Peyer's patch (tissue), 4 donors: ENCODE data around the gene DIP2B. TPM values are rescaled to one million over a fixed set of nuclear protein-coding genes. Genes with fewer than 3 reads are reported as not detected.

Experiments
- DNase-seq, 3 donors: peaks; one replicate each; pipeline ENCODE4 v3.0.0-alpha.2; 2017 to 2019
- H3K27ac ChIP-seq, 4 donors: fragments of 200-600 bp; sonication (generic); one replicate each; pipeline ENCODE4 v1.5.1; 2016 to 2019
- H3K27me3 ChIP-seq, 2 donors: fragments of 200-600 bp; sonication (generic); one replicate each; pipeline ENCODE4 v1.5.1; 2019
- H3K36me3 ChIP-seq, 3 donors: fragments of 200-600 bp; sonication (generic); one replicate each; pipeline ENCODE4 v1.5.1; 2016 to 2019
- H3K4me1 ChIP-seq, 4 donors: fragments of 200-600 bp; sonication (generic); one replicate each; pipeline ENCODE4 v1.5.1; 2016 to 2019
- H3K4me3 ChIP-seq, 4 donors: fragments of 200-600 bp; sonication (generic); 1 replicate in 3 of 4; 2 replicates in 1 of 4; pipeline ENCODE4 v1.5.1; 2016 to 2019; ENCODE audit warnings: mild to moderate bottlenecking in 1 of 4
- H3K9me3 ChIP-seq, 4 donors: fragments of 200-600 bp; sonication (generic); one replicate each; pipeline ENCODE4 v1.5.1; 2016 to 2019; ENCODE audit warnings: mild to moderate bottlenecking in 1 of 4
- CTCF ChIP-seq, 6 experiments: fragments of 450-650 bp in 4 of 6; fragments of 200-600 bp in 2 of 6; sonication (generic) in 1 of 6; IDR thresholded peaks; one replicate each; pipeline ENCODE4 v1.5.1; 2017 to 2019; ENCODE audit warnings: antibody characterized with exemption in 6 of 6, mild to moderate bottlenecking in 3 of 6, moderate library complexity in 1 of 6
- POLR2A ChIP-seq, 2 donors: fragments of 450-650 bp; IDR thresholded peaks; one replicate each; pipeline ENCODE4 v1.5.1; 2017; ENCODE audit warnings: antibody characterized with exemption in 2 of 2, mild to moderate bottlenecking in 2 of 2, moderate library complexity in 2 of 2
- total RNA-seq, 4 donors: library from RNA; depleted of rRNA; stranded (reverse); fragments of >200 nt; gene quantifications; one replicate each; pipeline ENCODE4 v1.1.0, GENCODE V29; 2016

The DIP2B gene
- total RNA-seq, 4 donors from 2014 or later = 28.0 to 73.4 (median 42.5) TPM

- DNase-seq = no peak
- peaks cover 0 to 17% (median 0%) of the 10 kb centered on the region in 3 donors for H3K36me3 ChIP-seq
- peaks cover 0 to 6% (median 0%) of the 10 kb centered on the region in 4 donors for H3K4me1 ChIP-seq
- H3K27me3 ChIP-seq = no peaks in the 10 kb centered on the region
- no peaks in the 10 kb centered on the region for H3K9me3 ChIP-seq
- H3K4me3 ChIP-seq = no peak overlapping the region
- no peak for TF ChIP-seq CTCF (IDR thresholded peaks at IDR 0.05)
- no peak for TF ChIP-seq POLR2A (IDR thresholded peaks at IDR 0.05)
- peak overlapping the region in 1 of 4 donors; percentile 45 for H3K27ac ChIP-seq
These were observed 160.4 kb downstream of the DIP2B start for GRCh38 chr12:50665170-50665569.

GRCh38 chr12:50665609-50666008, 160.8 kb downstream of the DIP2B start:
- no peaks in the 10 kb centered on the region for H3K9me3 ChIP-seq
- no peaks in the 10 kb centered on the region for H3K27me3 ChIP-seq
- no peak overlapping the region for H3K27ac ChIP-seq
- no peak for DNase-seq
- peaks cover 0 to 12% (median 0%) of the 10 kb centered on the region in 3 donors for H3K36me3 ChIP-seq
- peaks cover 0 to 6% (median 0%) of the 10 kb centered on the region in 4 donors for H3K4me1 ChIP-seq
- no peak overlapping the region for H3K4me3 ChIP-seq
- TF ChIP-seq CTCF (IDR thresholded peaks at IDR 0.05) (no peak), POLR2A (IDR thresholded peaks at IDR 0.05) (no peak)

DNA sequence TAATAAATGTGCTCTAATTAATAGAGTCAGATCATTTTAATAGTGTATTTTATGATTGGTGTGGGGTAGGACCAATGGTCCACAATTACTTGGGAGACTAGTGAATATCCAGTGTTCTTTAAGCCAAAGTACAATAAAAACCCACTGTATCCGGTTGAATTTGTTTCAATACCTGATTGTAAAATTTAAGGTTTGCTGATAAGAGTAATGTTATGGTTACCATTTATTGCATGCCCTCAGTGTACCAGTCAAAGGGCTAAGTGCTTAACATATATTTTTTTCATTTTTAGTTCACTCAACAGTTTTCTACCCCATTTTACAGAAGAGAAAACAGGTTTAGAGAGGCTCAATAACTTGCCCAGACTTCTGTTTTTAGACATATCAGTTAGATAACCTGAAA, 161.2 kb downstream of the DIP2B start:
- TF ChIP-seq CTCF (IDR thresholded peaks at IDR 0.05) (no peak), POLR2A (IDR thresholded peaks at IDR 0.05) (no peak)
- DNase-seq = no peak
- Histone ChIP-seq H3K9me3 (no peaks in the 10 kb centered on the region), H3K4me3 (no peak overlapping the region), H3K27me3 (no peaks in the 10 kb centered on the region), H3K27ac (no peak overlapping the region), H3K36me3 (peaks cover 0 to 12% (median 0%) of the 10 kb centered on the region in 3 donors), H3K4me1 (peaks cover 0 to 6% (median 0%) of the 10 kb centered on the region in 4 donors)

DNA sequence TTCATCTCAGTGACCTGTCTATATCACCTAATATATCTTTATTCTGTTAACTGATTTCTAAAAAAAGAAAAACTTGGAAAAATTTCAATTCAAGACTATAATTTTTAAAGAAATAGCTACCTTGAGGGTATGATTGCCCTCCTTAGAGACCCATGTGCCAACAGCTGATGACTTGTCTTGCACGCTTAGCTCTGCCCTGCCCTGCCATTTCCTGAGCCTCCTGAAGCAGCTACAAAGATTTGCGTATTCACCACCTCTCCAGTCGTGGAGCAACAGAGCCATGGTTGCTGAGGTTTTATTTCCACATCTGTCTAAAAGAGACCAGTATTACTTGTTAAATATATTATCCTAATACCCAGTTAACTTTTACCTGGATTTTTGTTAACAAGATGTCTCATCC, 167.4 kb downstream of the DIP2B start:
- Histone ChIP-seq H3K27me3 (no peaks in the 10 kb centered on the region), H3K4me1 (no peaks in the 10 kb centered on the region), H3K4me3 (no peak overlapping the region), H3K27ac (no peak overlapping the region), H3K9me3 (no peaks in the 10 kb centered on the region), H3K36me3 (peaks cover 0 to 40% (median 0%) of the 10 kb centered on the region in 3 donors)
- DNase-seq = no peak
- no peak for TF ChIP-seq POLR2A (IDR thresholded peaks at IDR 0.05)
- no peak for TF ChIP-seq CTCF (IDR thresholded peaks at IDR 0.05)

- H3K9me3 ChIP-seq = no peaks in the 10 kb centered on the region
- no peaks in the 10 kb centered on the region for H3K27me3 ChIP-seq
- DNase-seq = no peak
- H3K36me3 ChIP-seq = peaks cover 0 to 73% (median 0%) of the 10 kb centered on the region in 3 donors
- TF ChIP-seq POLR2A (IDR thresholded peaks at IDR 0.05) = no peak
- H3K4me3 ChIP-seq = no peak overlapping the region
- no peak overlapping the region for H3K27ac ChIP-seq
- no peaks in the 10 kb centered on the region for H3K4me1 ChIP-seq
These were observed 172.0 kb downstream of the DIP2B start for GRCh38 chr12:50676756-50677155.

GRCh38 chr12:50677858-50678257, 173.1 kb downstream of the DIP2B start:
- no peak for DNase-seq
- H3K27ac ChIP-seq = no peak overlapping the region
- peaks cover 0 to 76% (median 0%) of the 10 kb centered on the region in 3 donors for H3K36me3 ChIP-seq
- no peaks in the 10 kb centered on the region for H3K9me3 ChIP-seq
- no peak overlapping the region for H3K4me3 ChIP-seq
- no peaks in the 10 kb centered on the region for H3K27me3 ChIP-seq
- H3K4me1 ChIP-seq = no peaks in the 10 kb centered on the region
- TF ChIP-seq CTCF (IDR thresholded peaks at IDR 0.05) (no peak), POLR2A (IDR thresholded peaks at IDR 0.05) (no peak)
